ENCODE results near the gene SNCA. TPM values are rescaled to one million over a fixed set of nuclear protein-coding genes. Genes with fewer than 3 reads are reported as not detected.

Gene SNCA
- total and polyA plus RNA-seq, 2 of the 8 experiments (the other 6 are each of a cell fraction or from before 2014, with no cell fraction given) = 8.5 to 16.8 TPM

DNA sequence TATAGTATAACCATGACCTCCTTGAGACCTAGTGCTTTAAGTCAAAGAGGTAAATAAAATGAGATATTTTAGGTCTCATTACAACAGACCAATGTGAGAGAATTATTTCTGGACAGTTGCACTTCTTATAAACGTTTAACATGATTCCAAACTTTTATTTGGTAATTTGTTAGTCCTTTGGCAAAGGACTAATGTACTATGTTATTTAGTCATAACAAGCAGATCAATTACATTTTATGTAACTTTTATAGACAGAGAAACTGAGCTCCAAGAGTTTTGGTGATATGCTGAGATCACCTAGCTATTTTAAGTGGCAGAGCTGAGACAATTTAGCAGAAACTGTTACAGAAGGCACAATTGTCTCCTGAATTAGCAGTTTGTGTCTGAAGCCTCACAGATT lies 2.6 kb upstream of the SNCA start (continued):
- TF ChIP-seq, protein P1, sequence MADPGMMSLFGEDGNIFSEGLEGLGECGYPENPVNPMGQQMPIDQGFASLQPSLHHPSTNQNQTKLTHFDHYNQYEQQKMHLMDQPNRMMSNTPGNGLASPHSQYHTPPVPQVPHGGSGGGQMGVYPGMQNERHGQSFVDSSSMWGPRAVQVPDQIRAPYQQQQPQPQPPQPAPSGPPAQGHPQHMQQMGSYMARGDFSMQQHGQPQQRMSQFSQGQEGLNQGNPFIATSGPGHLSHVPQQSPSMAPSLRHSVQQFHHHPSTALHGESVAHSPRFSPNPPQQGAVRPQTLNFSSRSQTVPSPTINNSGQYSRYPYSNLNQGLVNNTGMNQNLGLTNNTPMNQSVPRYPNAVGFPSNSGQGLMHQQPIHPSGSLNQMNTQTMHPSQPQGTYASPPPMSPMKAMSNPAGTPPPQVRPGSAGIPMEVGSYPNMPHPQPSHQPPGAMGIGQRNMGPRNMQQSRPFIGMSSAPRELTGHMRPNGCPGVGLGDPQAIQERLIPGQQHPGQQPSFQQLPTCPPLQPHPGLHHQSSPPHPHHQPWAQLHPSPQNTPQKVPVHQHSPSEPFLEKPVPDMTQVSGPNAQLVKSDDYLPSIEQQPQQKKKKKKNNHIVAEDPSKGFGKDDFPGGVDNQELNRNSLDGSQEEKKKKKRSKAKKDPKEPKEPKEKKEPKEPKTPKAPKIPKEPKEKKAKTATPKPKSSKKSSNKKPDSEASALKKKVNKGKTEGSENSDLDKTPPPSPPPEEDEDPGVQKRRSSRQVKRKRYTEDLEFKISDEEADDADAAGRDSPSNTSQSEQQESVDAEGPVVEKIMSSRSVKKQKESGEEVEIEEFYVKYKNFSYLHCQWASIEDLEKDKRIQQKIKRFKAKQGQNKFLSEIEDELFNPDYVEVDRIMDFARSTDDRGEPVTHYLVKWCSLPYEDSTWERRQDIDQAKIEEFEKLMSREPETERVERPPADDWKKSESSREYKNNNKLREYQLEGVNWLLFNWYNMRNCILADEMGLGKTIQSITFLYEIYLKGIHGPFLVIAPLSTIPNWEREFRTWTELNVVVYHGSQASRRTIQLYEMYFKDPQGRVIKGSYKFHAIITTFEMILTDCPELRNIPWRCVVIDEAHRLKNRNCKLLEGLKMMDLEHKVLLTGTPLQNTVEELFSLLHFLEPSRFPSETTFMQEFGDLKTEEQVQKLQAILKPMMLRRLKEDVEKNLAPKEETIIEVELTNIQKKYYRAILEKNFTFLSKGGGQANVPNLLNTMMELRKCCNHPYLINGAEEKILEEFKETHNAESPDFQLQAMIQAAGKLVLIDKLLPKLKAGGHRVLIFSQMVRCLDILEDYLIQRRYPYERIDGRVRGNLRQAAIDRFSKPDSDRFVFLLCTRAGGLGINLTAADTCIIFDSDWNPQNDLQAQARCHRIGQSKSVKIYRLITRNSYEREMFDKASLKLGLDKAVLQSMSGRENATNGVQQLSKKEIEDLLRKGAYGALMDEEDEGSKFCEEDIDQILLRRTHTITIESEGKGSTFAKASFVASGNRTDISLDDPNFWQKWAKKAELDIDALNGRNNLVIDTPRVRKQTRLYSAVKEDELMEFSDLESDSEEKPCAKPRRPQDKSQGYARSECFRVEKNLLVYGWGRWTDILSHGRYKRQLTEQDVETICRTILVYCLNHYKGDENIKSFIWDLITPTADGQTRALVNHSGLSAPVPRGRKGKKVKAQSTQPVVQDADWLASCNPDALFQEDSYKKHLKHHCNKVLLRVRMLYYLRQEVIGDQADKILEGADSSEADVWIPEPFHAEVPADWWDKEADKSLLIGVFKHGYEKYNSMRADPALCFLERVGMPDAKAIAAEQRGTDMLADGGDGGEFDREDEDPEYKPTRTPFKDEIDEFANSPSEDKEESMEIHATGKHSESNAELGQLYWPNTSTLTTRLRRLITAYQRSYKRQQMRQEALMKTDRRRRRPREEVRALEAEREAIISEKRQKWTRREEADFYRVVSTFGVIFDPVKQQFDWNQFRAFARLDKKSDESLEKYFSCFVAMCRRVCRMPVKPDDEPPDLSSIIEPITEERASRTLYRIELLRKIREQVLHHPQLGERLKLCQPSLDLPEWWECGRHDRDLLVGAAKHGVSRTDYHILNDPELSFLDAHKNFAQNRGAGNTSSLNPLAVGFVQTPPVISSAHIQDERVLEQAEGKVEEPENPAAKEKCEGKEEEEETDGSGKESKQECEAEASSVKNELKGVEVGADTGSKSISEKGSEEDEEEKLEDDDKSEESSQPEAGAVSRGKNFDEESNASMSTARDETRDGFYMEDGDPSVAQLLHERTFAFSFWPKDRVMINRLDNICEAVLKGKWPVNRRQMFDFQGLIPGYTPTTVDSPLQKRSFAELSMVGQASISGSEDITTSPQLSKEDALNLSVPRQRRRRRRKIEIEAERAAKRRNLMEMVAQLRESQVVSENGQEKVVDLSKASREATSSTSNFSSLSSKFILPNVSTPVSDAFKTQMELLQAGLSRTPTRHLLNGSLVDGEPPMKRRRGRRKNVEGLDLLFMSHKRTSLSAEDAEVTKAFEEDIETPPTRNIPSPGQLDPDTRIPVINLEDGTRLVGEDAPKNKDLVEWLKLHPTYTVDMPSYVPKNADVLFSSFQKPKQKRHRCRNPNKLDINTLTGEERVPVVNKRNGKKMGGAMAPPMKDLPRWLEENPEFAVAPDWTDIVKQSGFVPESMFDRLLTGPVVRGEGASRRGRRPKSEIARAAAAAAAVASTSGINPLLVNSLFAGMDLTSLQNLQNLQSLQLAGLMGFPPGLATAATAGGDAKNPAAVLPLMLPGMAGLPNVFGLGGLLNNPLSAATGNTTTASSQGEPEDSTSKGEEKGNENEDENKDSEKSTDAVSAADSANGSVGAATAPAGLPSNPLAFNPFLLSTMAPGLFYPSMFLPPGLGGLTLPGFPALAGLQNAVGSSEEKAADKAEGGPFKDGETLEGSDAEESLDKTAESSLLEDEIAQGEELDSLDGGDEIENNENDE (IDR thresholded peaks at IDR 0.05; ENCODE audit: insufficient replicate concordance, low read length) = no peak
- TF ChIP-seq HDAC6 (IDR thresholded peaks at IDR 0.05; ENCODE audit: low read depth, low read length) (no peak), FOSL1 (IDR thresholded peaks at IDR 0.05; ENCODE audit: insufficient read depth, low read depth, low read length) (no peak)
